GM23338 (cell line): Measurements from ENCODE around the gene SLC2A8. TPM values are rescaled to one million over a fixed set of nuclear protein-coding genes. Genes with fewer than 3 reads are reported as not detected.

ENCODE experiments used
- ATAC-seq: fragments of 200-7000 bp; cut with Tn5 transposase; 3 replicates; pipeline ENCODE4 v1.9.1; 2020
- DNase-seq: peaks from one replicate; pipeline ENCODE4 v3.0.0-alpha.2; 2015; ENCODE audit warnings: low spot score
- H2AFZ ChIP-seq: fragments of 200-600 bp; sonication (generic); 2 replicates; pipeline ENCODE4 v1.8.0; 2016; ENCODE audit warnings: antibody characterized with exemption, mild to moderate bottlenecking, moderate library complexity
- H3F3A ChIP-seq: fragments of 200-600 bp; sonication (generic); replicated peaks from 2 replicates; pipeline ENCODE4 v1.8.0; 2017; ENCODE audit warnings: antibody characterized with exemption, mixed run types, low read depth
- H3K27ac ChIP-seq: fragments of 200-600 bp; sonication (generic); 2 replicates; pipeline ENCODE4 v1.6.1; 2016; ENCODE audit warnings: low read depth
- H3K27me3 ChIP-seq: fragments of 200-600 bp; sonication (generic); 2 replicates; pipeline ENCODE4 v1.8.0; 2016; ENCODE audit warnings: mild to moderate bottlenecking, mixed run types, moderate library complexity; ENCODE audit not compliant: insufficient read depth
- H3K36me3 ChIP-seq: fragments of 200-600 bp; sonication (generic); 2 replicates; pipeline ENCODE4 v1.8.0; 2016; ENCODE audit warnings: mild to moderate bottlenecking; ENCODE audit not compliant: insufficient read depth
- H3K4me1 ChIP-seq: fragments of 200-600 bp; sonication (generic); 2 replicates; pipeline ENCODE4 v1.8.0; 2016; ENCODE audit warnings: mild to moderate bottlenecking, moderate library complexity; ENCODE audit not compliant: insufficient read depth
- H3K4me2 ChIP-seq: fragments of 200-600 bp; sonication (generic); 2 replicates; pipeline ENCODE4 v1.7.1; 2017; ENCODE audit warnings: mixed run types
- H3K4me3 ChIP-seq: fragments of 200-600 bp; sonication (generic); 2 replicates; pipeline ENCODE4 v1.6.1; 2016; ENCODE audit warnings: mixed run types
- H3K79me2 ChIP-seq: fragments of 200-600 bp; sonication (generic); replicated peaks from 2 replicates; pipeline ENCODE4 v1.8.0; 2017; ENCODE audit warnings: mild to moderate bottlenecking; ENCODE audit not compliant: insufficient read depth
- H3K9me2 ChIP-seq: fragments of 200-600 bp; sonication (generic); 2 replicates; pipeline ENCODE4 v1.8.0; 2017; ENCODE audit not compliant: insufficient read depth
- H4K20me1 ChIP-seq: fragments of 200-600 bp; sonication (generic); replicated peaks from 2 replicates; pipeline ENCODE4 v1.8.0; 2017; ENCODE audit warnings: mild to moderate bottlenecking; ENCODE audit not compliant: insufficient read depth
- H3K27ac Mint-ChIP-seq: 2 replicates; pipeline ENCODE4 v1.8.0; 2020; ENCODE audit warnings: inconsistent platforms, mild to moderate bottlenecking, moderate library complexity, mixed read lengths
- H3K27me3 Mint-ChIP-seq: 3 replicates; pipeline ENCODE4 v1.8.0; 2022; ENCODE audit warnings: low read depth, mild to moderate bottlenecking, moderate library complexity, mixed read lengths, inconsistent platforms; ENCODE audit not compliant: insufficient read depth, poor library complexity
- H3K36me3 Mint-ChIP-seq: 3 replicates; pipeline ENCODE4 v1.8.0; 2021; ENCODE audit warnings: low read depth, mild to moderate bottlenecking, inconsistent platforms, moderate library complexity, mixed read lengths
- H3K4me1 Mint-ChIP-seq: 3 replicates; pipeline ENCODE4 v1.8.0; 2020; ENCODE audit warnings: mild to moderate bottlenecking, inconsistent platforms, mixed read lengths
- H3K4me3 Mint-ChIP-seq: 3 replicates; pipeline ENCODE4 v1.8.0; 2021; ENCODE audit warnings: moderate library complexity, mild to moderate bottlenecking, inconsistent platforms, mixed read lengths
- H3K9me3 Mint-ChIP-seq: 3 replicates; pipeline ENCODE4 v1.8.0; 2020; ENCODE audit warnings: moderate library complexity, mild to moderate bottlenecking, inconsistent platforms, mixed read lengths
- ETS1 ChIP-seq: IDR thresholded peaks from 2 replicates; pipeline ENCODE4 v1.6.1; 2016; ENCODE audit warnings: antibody characterized with exemption
- EZH2 ChIP-seq: fragments of 200-600 bp; sonication (generic); IDR thresholded peaks from one replicate; pipeline ENCODE4 v1.8.0; 2017; ENCODE audit warnings: antibody characterized with exemption, mild to moderate bottlenecking, low read depth; ENCODE audit not compliant: unreplicated experiment
- EZH2phosphoT487 ChIP-seq: fragments of 200-600 bp; sonication (generic); IDR thresholded peaks from one replicate; pipeline ENCODE4 v1.8.1; 2018; ENCODE audit warnings: antibody characterized with exemption; ENCODE audit not compliant: unreplicated experiment
- JUNB ChIP-seq: IDR thresholded peaks from one replicate; pipeline ENCODE4 v1.6.1; 2016; ENCODE audit warnings: antibody characterized with exemption; ENCODE audit not compliant: unreplicated experiment
- NANOG ChIP-seq: IDR thresholded peaks from 2 replicates; pipeline ENCODE4 v1.6.1; 2016; ENCODE audit warnings: antibody characterized with exemption, borderline replicate concordance
- POLR2AphosphoS5 ChIP-seq: IDR thresholded peaks from 2 replicates; pipeline ENCODE4 v1.6.1; 2016; ENCODE audit warnings: antibody characterized with exemption, low read depth
- REST ChIP-seq: IDR thresholded peaks from one replicate; pipeline ENCODE4 v1.6.1; 2018; ENCODE audit warnings: antibody characterized with exemption; ENCODE audit not compliant: unreplicated experiment
- ZNF114 ChIP-seq: fragments of 250-450 bp; sonication (Bioruptor Pico); IDR thresholded peaks from 2 replicates; pipeline ENCODE4 v1.5.0; 2020; ENCODE audit warnings: mild to moderate bottlenecking, moderate library complexity
- ZNF331 ChIP-seq: fragments of 250-450 bp; sonication (Bioruptor Pico); IDR thresholded peaks from 2 replicates; pipeline ENCODE4 v1.5.0; 2020; ENCODE audit warnings: low read depth, mild to moderate bottlenecking, moderate library complexity
- ZNF462 ChIP-seq: fragments of 250-450 bp; sonication (Bioruptor Pico); IDR thresholded peaks from 2 replicates; pipeline ENCODE4 v1.5.0; 2020; ENCODE audit warnings: mild to moderate bottlenecking, moderate library complexity
- polyA plus RNA-seq: library from polyadenylated mRNA; unstranded; fragments of >200 nt; fragmentation: Nextera tagmentation; extraction: Ambion mirVana; gene quantifications from 2 replicates; pipeline ENCODE4 v1.2.1, GENCODE V29; 2016
- total RNA-seq: library from RNA; depleted of rRNA; stranded (reverse); fragments of >200 nt; shearing (Covaris generic); gene quantifications from 2 replicates; pipeline ENCODE4 v1.2.3, GENCODE V29; 2014

Gene SLC2A8
- total and polyA plus RNA-seq, 2 experiments from 2014 or later, result 16.3 to 34.1 TPM

- peaks cover 41% of the 10 kb centered on the region for H4K20me1 ChIP-seq
- H3K4me3 Mint-ChIP-seq, result no peak overlapping the region
- H3F3A ChIP-seq, result peaks cover 71% of the 10 kb centered on the region
- no peak overlapping the region for H2AFZ ChIP-seq
- ATAC-seq, result peak; percentile 3
- no peak overlapping the region for H3K4me3 ChIP-seq
- 0 out of 2 replicates have a peak, but pooled peaks have one; percentile 4 for TF ChIP-seq ETS1
- TF ChIP-seq POLR2AphosphoS5, result peak; percentile 85
- TF ChIP-seq NANOG, result no peak
- TF ChIP-seq JUNB, result no peak
- TF ChIP-seq ZNF462 (CRISPR knock-in tag), result no peak
- TF ChIP-seq EZH2phosphoT487, result no peak
- TF ChIP-seq ZNF331 (CRISPR knock-in tag), result no peak
- no peak for TF ChIP-seq ZNF114 (CRISPR knock-in tag)
- TF ChIP-seq REST, result no peak
- TF ChIP-seq EZH2, result no peak
- H3K27ac Mint-ChIP-seq, result peak overlapping the region; percentile 63; the same call in 1 of the 2 replicates
- no peaks in the 10 kb centered on the region for H3K27me3 ChIP-seq
- peak overlapping the region; percentile 98 for H3K27ac ChIP-seq
- no peaks in the 10 kb centered on the region for H3K9me2 ChIP-seq
- peaks cover 35% of the 10 kb centered on the region for H3K79me2 ChIP-seq
- peaks cover 45% of the 10 kb centered on the region for H3K27me3 Mint-ChIP-seq
- H3K4me1 ChIP-seq, result peaks cover 17% of the 10 kb centered on the region
- peaks cover 16% of the 10 kb centered on the region for H3K4me1 Mint-ChIP-seq
- DNase-seq, result peak; percentile 36
- peaks cover 97% of the 10 kb centered on the region for H3K36me3 Mint-ChIP-seq
- peaks cover 20% of the 10 kb centered on the region for H3K9me3 Mint-ChIP-seq
- no peak overlapping the region for H3K4me2 ChIP-seq
- peaks cover 75% of the 10 kb centered on the region for H3K36me3 ChIP-seq
These were observed 49.1 kb downstream of the SLC2A8 start for GRCh38 chr9:127445851-127446712.
